Measurements from ENCODE around the gene SATB2. TPM values are rescaled to one million over a fixed set of nuclear protein-coding genes. Genes with fewer than 3 reads are reported as not detected.

The SATB2 gene
- total RNA-seq, 1 donor from 2014 or later: 5.0 TPM

DNA sequence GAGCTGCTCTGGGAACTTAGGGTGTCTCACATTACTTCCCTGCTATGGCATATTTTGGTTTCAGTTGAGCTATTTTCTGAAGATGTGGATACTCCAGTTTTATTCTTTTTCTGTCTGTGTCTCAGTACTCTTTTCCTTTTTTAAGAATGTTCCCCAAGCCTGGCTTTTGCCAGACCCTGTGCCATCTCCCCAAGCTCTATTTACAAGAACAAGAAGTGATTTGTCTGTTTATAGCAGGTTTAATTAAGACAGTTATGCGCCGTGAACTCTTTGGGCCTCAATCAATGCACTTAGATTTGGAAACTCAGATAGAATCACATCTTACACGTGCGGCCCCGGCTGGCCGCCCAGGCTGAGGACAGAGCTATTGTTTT, 8.9 kb upstream of the SATB2 start:
- no peak for DNase-seq (ENCODE audit: extremely low read depth, low read depth, low spot score)

GRCh38 chr2:199465988-199466691, 8.4 kb upstream of the SATB2 start:
- DNase-seq (ENCODE audit: extremely low read depth, low read depth, low spot score): no peak

DNA sequence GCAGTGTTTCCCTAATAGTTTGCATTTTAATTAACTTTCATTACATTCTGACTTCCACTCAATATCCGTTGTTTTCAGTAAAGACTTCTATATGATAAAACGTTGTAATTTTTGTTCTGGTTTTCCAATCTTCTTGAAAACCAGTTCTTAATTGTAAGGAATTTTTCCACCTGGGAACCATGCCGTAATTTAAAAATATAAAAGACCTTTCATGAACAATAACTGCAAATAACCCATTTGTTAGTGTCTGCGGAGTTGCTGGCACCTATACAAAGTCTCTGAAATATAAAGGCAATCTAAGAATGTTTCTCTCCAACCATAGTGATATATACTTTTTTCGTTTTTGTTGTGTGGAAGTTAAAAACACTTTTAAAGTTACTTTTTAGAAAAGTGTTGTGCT, 7.7 kb upstream of the SATB2 start:
- no peak for DNase-seq (ENCODE audit: extremely low read depth, low read depth, low spot score)

DNA sequence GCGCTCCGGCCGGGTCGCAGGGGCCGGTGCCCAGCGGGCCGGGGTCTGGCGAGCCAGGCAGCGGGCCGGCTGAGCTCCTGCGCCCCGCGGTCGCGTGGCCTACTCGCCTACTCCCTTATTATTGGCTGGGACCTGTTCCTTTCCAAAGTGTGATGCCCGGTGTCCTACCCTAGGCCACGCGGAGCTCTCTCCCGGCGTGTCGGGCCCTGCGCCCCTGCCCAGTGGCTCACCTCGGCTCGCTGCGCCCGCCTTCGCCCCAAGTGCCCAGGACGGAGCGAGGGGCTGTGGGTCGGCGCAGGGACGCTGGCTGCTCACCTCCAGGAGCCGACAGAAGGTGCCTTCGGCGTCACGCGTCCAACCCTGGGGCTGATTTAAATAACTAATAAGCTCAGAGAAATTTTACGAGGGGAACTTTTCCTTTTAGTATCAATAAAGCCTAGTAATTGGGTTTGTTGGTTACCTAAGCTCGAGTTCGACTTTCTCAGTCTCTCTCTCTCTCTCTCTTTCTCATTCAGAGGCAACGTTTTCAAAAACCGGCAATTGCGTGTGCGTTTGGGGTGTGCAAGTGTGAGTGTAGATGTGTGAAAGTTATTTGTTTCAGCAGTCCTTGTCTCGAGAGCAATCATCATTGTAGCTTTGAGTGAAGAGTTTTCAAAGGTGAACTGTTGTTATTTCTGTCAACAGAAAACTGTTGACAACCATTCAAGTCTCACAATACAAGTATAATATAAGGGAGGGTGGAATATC, 7.0 kb upstream of the SATB2 start:
- DNase-seq (ENCODE audit: extremely low read depth, low read depth, low spot score): no peak

DNA sequence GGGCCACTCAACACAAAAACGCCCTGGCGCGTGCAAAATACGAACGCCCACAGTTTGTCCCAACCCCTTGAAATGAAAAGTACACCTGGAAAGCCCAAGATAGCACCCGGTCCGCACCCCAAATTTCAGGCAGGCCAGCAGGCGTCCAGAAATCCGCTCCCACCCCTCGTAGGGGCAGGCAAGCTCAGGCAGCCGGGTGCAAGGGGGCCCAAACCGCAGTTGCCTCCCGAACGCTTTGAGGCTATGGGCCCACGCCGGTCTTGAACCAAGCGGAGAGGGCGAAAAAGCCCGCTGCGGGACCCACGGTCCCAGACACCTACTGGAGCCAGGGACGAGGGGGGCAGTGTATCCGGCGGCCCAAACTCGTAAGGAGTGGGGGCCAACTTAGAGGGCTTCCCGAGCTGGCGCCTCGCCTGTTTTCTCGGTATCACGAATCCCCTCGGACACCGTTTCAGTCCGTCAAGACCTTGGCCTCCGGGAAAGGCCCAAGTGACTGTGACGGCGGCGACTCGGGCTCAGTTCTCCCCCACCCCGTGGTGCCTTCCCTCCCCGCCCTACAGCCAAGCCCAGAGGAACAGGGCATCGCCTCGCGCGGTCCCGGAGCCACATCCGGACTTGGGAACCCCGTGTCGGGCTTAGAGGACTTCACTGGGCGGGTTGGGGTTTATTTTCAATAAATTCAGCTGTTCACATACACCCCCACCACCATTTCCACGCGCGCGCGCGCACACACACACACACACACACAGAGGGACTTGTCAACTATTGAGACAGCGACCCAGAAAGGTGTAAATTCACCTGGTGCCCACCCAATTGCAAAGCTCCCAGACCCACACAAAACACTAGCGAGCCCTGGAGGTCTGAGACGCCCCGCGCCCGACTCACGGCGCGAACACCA, 6.2 kb upstream of the SATB2 start:
- DNase-seq (ENCODE audit: extremely low read depth, low read depth, low spot score): no peak

GRCh38 chr2:199462956-199463692, 5.4 kb upstream of the SATB2 start:
- DNase-seq (ENCODE audit: extremely low read depth, low read depth, low spot score): no peak

- no peak for DNase-seq (ENCODE audit: extremely low read depth, low read depth, low spot score)
Measured at GRCh38 chr2:199462347-199462955, 4.7 kb upstream of the SATB2 start.

GRCh38 chr2:199461711-199462346, 4.1 kb upstream of the SATB2 start:
- DNase-seq (ENCODE audit: extremely low read depth, low read depth, low spot score): no peak

DNA sequence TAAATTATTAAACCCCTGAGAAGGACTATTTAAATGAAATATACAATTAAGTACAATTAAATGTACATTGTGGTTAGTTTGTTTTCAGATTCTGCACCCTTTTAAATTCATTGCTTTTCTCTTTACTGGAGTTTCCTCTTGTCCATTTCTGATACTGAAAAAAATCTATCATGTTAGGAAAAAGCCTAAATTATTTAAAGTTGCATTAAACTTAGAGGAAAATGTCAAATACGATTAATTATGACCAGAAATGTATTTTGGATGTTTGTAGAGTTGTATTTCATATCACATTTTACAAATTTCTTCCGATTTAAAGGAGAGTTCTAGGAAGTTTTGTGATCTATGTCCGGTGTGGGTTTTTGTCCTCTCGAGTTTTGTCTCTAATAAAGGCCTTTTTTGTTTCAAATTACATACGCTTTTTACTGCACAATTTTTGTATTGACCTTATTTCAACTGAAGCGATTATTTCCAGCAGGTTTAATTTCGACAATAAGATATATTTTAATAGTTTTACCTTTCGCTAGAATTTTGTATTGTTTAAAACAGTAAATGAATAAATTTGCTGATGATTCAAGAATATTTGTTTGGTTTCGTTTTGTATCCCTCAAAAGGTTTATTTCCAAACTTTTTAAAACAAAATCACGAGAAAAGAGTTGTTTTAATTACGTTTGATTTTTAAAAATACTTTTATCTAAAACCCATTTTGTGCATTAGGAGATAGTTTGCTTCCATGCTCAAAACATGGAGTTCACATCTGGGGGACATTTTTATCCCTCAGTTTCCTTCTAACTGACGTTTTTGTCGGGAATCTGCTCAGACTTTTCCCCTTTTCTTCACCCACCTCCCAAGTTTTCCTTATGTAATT, 3.3 kb upstream of the SATB2 start:
- no peak for DNase-seq (ENCODE audit: extremely low read depth, low read depth, low spot score)

DNA sequence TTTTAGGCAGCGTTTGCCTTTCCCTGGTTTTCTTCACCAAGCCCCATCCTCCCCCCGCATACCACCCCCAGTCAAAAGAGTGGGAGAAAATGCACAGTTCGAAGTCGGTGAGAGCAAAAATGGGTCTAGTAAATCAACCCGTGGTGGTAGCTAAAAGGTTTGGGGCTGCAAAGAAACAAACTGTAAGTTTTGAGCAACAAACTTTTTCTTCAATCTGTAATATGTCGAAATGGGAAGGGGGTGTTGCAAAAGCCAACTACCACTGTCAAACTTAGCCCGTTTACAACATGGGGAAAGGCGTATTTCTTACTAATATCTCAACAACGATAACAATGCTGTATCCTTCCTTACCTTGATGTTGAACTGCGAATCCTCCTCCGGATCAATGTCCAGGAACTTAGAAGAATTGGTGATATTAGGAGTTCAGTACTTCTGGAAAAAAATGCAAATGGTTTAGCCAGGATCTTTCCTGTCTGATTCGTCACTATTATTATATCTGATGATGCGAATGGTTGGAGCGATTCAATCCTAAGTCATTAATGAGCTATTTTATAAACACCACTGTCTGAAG, 2.4 kb upstream of the SATB2 start:
- DNase-seq (ENCODE audit: extremely low read depth, low read depth, low spot score): no peak

- DNase-seq (ENCODE audit: extremely low read depth, low read depth, low spot score): peak; percentile 78
Measured at GRCh38 chr2:199459286-199460100, 1.8 kb upstream of the SATB2 start.

DNA sequence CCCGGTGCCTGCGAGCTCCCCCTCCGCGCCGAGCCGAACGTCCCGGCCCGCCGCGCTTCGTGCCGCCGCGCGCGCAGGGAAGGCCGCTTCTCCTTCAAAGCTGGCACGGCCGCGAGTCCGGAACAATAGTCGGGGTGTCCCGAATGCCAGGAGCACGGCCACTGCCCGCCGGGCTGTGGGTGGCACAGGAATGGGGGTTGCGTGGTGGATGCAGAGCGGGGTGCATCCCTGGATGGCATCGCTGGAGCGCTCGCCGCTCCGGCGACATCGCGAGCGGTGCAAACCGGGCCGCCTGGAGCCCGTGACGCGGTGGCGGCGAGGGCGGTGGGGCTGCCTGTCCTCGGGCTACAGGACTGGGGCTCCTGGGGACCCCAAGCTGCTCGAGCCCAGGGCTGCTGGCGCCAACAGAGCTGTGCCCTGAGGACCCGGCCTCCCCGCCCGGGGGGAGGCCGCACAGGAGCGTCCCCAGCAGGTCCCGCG, 1.1 kb upstream of the SATB2 start:
- DNase-seq (ENCODE audit: extremely low read depth, low read depth, low spot score): no peak

- DNase-seq (ENCODE audit: extremely low read depth, low read depth, low spot score): no peak
Measured at GRCh38 chr2:199458009-199458805, 468 bp upstream of the SATB2 start.

DNA sequence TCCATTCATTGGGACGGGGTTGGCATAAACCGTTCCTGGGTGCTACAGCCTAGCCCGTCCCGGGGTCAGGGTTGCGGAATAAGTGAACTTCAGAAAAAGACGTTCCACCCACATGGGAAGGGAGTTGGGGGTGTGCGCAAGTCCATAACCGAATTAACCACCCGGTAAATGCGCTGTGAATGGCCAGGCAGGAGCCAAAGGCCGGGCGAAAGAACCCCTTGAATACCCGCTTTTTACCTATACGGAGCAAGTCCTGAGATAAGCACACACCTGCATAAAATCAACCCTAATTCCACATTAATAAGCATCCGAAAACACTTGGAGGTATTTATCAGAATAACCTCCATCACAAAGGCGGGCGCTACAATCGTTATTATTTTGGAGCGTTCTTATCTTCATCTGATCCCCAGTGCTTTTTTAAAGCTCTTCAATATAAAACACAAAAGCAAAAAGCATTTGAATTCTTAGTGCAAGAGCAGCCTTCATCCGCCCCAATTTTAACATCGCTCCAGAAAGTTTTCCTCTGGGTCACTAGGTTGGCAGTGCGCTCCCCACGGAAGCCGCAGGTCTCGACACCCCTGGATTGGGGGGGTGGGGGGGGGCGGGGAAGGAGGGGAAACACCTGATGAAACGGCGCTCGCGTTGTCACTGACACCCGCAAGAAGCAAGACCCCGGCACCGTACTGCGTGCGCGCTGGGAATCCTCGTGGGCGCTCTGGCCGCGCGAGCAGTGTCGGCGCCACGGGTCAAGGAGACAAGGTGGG, 1.2 kb downstream of the SATB2 start:
- no peak for DNase-seq (ENCODE audit: extremely low read depth, low read depth, low spot score)

- DNase-seq (ENCODE audit: extremely low read depth, low read depth, low spot score): no peak
Measured at GRCh38 chr2:199455545-199456382, 2.0 kb downstream of the SATB2 start.

Data from glomerular endothelial cell (primary cell).